OCI-LY1 (cell line): ENCODE results near the gene SLC15A1.
"Not testable (repeated sequence)": the region's sequence is repeated elsewhere in the genome, so short reads cannot be mapped to it uniquely, and the experiment has no call there.

Source experiments
- H2AFZ ChIP-seq: fragments of 200-600 bp; sonication (generic), shearing (Covaris generic); 2 replicates; pipeline ENCODE4 v1.6.0; 2014; ENCODE audit warnings: antibody characterized with exemption, mild to moderate bottlenecking, low read length
- H3F3A ChIP-seq: fragments of 200-600 bp; sonication (generic), shearing (Covaris generic); 2 replicates; pipeline ENCODE4 v1.6.0; 2014; ENCODE audit warnings: mild to moderate bottlenecking, antibody characterized with exemption, low read length, moderate library complexity; ENCODE audit not compliant: insufficient read depth
- H3K27ac ChIP-seq: fragments of 200-600 bp; sonication (generic); 2 replicates; pipeline ENCODE4 v1.5.1; 2014; ENCODE audit warnings: low read length, mixed run types, mild to moderate bottlenecking, low read depth; ENCODE audit not compliant: poor library complexity, severe bottlenecking
- H3K27me3 ChIP-seq: fragments of 200-600 bp; sonication (generic); 2 replicates; pipeline ENCODE4 v1.6.0; 2014; ENCODE audit warnings: antibody characterized with exemption, mild to moderate bottlenecking, low read length, moderate library complexity; ENCODE audit not compliant: insufficient read depth
- H3K36me3 ChIP-seq: fragments of 200-600 bp; sonication (generic); 2 replicates; pipeline ENCODE4 v1.6.1; 2014; ENCODE audit warnings: mild to moderate bottlenecking, antibody characterized with exemption, low read length, moderate library complexity, mixed read lengths; ENCODE audit not compliant: insufficient read depth
- H3K4me1 ChIP-seq: fragments of 200-600 bp; sonication (generic); 2 replicates; pipeline ENCODE4 v1.5.1; 2014; ENCODE audit warnings: mild to moderate bottlenecking, low read length, moderate library complexity; ENCODE audit not compliant: insufficient read depth, severe bottlenecking
- H3K4me2 ChIP-seq: fragments of 200-600 bp; sonication (generic), shearing (Covaris generic); 2 replicates; pipeline ENCODE4 v1.6.1; 2014; ENCODE audit warnings: low read length
- H3K4me3 ChIP-seq: fragments of 200-600 bp; sonication (generic); 2 replicates; pipeline ENCODE4 v1.5.1; 2014; ENCODE audit warnings: low read length, low read depth, mild to moderate bottlenecking, mixed read lengths; ENCODE audit not compliant: poor library complexity, severe bottlenecking
- H3K79me2 ChIP-seq: fragments of 200-600 bp; shearing (Covaris generic); 2 replicates; pipeline ENCODE4 v1.6.1; 2016; ENCODE audit warnings: mixed run types, low read length, mixed read lengths; ENCODE audit not compliant: insufficient read depth
- H3K9ac ChIP-seq: fragments of 200-600 bp; sonication (generic), shearing (Covaris generic); 2 replicates; pipeline ENCODE4 v1.6.1; 2014; ENCODE audit warnings: mild to moderate bottlenecking, low read length, mixed read lengths
- H3K9me2 ChIP-seq: fragments of 200-600 bp; sonication (generic), shearing (Covaris generic); 2 replicates; pipeline ENCODE4 v1.6.1; 2014; ENCODE audit warnings: low read depth, mild to moderate bottlenecking, low read length, mixed read lengths
- H3K9me3 ChIP-seq: fragments of 200-600 bp; shearing (Covaris generic); 2 replicates; pipeline ENCODE4 v1.6.1; 2014; ENCODE audit warnings: low read length, mixed read lengths
- H4K20me1 ChIP-seq: fragments of 200-600 bp; sonication (generic), shearing (Covaris generic); 2 replicates; pipeline ENCODE4 v1.6.0; 2016; ENCODE audit warnings: mild to moderate bottlenecking, low read length; ENCODE audit not compliant: insufficient read depth
- CTCF ChIP-seq: fragments of 200-600 bp; sonication (generic), shearing (Covaris generic); IDR thresholded peaks from 2 replicates; pipeline ENCODE4 v1.5.1; 2017; ENCODE audit warnings: mild to moderate bottlenecking, antibody characterized with exemption, low read length, moderate library complexity, mixed read lengths
- EZH2 ChIP-seq: fragments of 200-600 bp; sonication (generic), shearing (Covaris generic); IDR thresholded peaks from 2 replicates; pipeline ENCODE4 v1.8.0; 2017; ENCODE audit warnings: borderline replicate concordance, mixed run types, mild to moderate bottlenecking, antibody characterized with exemption, low read length, moderate library complexity, mixed read lengths

Gene SLC15A1

DNA sequence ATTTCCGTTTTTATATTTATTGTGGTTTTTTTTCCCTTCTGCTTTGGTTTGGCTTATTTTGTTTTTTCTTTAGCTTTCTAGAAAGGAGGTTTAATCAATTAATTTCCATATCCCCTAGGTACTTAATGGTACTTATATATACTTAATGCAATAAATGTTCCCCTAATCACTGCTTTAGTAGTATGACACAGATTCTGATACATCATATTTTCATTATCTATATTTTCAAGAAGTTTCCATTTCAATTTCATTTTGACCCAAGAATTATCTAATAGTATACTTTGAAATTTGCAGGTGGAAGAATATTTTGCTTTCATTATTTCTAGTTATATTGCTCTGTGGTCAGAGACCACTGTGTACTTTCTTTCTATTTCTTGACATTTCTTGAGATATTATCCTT, 109.0 kb downstream of the SLC15A1 start:
- Histone ChIP-seq H3K9me2 (no peaks in the 10 kb centered on the region), H3K4me2 (no peak overlapping the region), H2AFZ (no peak overlapping the region), H3K27ac (no peak overlapping the region), H3K79me2 (no peaks in the 10 kb centered on the region), H3K36me3 (no peaks in the 10 kb centered on the region), H3K27me3 (no peaks in the 10 kb centered on the region), H3K4me3 (no peak overlapping the region), H3K9ac (no peak overlapping the region), H3K4me1 (no peaks in the 10 kb centered on the region), H3K9me3 (no peaks in the 10 kb centered on the region), H4K20me1 (no peaks in the 10 kb centered on the region), H3F3A (no peaks in the 10 kb centered on the region)
- TF ChIP-seq EZH2 = no peak
- no peak for TF ChIP-seq CTCF

DNA sequence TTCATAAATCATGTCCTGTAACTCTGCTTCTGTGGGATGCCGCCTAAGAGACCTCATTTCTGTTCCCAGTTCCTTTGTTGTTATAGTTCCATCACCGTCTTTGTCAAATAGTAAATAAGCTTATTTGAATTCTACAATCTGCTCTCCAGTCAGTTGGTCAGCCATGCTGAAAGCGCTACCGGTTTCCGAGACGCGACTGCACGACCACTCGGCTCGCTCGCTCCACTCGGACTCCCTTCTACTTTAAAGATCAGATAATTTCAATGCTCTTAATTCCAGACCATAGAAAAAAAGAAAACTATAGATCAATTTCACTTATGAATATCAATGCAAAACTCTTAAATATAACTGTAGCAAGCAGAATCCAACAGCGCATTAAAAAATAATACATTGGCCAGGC, 111.4 kb downstream of the SLC15A1 start:
- Histone ChIP-seq H3K79me2 (no peaks in the 10 kb centered on the region), H2AFZ (no peak overlapping the region), H3K36me3 (no peaks in the 10 kb centered on the region), H3K27ac (no peak overlapping the region), H3K9me3 (no peaks in the 10 kb centered on the region), H3K9me2 (no peaks in the 10 kb centered on the region), H3K9ac (no peak overlapping the region), H3K4me3 (no peak overlapping the region), H3K4me1 (no peaks in the 10 kb centered on the region), H4K20me1 (no peaks in the 10 kb centered on the region), H3K27me3 (no peaks in the 10 kb centered on the region; the same call in none of the 2 replicates), H3K4me2 (no peak overlapping the region), H3F3A (no peaks in the 10 kb centered on the region)
- TF ChIP-seq EZH2 (no peak), CTCF (no peak)

DNA sequence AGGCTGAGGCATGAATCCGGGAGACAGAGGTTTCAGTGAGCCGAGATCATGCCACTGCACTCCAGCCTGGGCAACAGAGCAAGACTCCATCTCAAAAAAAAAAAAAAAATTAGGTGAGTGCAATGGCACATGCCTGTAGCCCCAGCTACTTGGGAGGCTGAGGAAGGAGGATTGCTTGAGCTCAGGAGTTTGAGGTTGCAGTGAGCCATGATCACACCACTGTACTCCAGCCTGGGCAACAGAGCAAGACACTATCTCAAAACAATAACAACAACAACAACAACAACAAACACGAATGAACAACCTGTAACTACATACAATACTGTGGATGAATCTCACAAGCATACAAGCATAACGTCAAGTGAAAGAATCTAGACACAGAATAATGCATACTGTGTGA, 112.7 kb downstream of the SLC15A1 start:
- not testable (repeated sequence) for H4K20me1 ChIP-seq, H3K4me3 ChIP-seq, H3K4me1 ChIP-seq, H3K9ac ChIP-seq, H3F3A ChIP-seq, H3K9me2 ChIP-seq, H3K36me3 ChIP-seq, H3K27ac ChIP-seq, H3K79me2 ChIP-seq, H2AFZ ChIP-seq, H3K4me2 ChIP-seq, H3K9me3 ChIP-seq, H3K27me3 ChIP-seq

DNA sequence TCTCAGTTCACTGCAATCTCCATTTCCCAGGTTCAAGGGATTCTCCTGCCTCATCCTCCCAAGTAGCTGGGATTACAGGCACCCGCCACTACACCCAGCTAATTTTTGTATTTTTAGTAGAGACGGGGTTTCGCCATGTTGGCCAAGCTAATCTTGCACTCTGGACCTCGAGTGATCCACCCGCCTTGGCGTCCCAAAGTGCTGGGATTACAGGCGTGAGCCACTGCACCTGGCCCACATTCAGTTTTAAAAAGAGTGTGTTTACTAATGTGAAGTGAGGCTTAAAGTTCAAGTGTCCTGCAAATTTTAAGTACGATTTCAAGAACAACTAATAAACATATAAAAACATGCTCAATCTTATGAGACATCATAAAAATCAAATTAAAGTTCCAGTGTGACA, 114.1 kb downstream of the SLC15A1 start:
- not testable (repeated sequence) for H3K9ac ChIP-seq, H3K27ac ChIP-seq, H2AFZ ChIP-seq, H3K4me1 ChIP-seq, H3K9me3 ChIP-seq, H3K9me2 ChIP-seq, H3K27me3 ChIP-seq, H3K4me2 ChIP-seq, H4K20me1 ChIP-seq, H3K36me3 ChIP-seq, H3K79me2 ChIP-seq, H3F3A ChIP-seq, H3K4me3 ChIP-seq
